HL-60 (cell line): ENCODE results near the gene TMIE.

Source experiments
- DNase-seq, 2 experiments: peaks; one replicate each; pipeline ENCODE4 v3.0.0-alpha.2; 2010 to 2020; ENCODE audit warnings: low read depth in 1 of 2, low spot score in 1 of 2
- H3K27ac ChIP-seq: fragments of 250-450 bp; sonication (Bioruptor Pico); replicated peaks from 2 replicates; pipeline ENCODE4 v1.5.1; 2020; ENCODE audit warnings: mild to moderate bottlenecking, moderate library complexity
- H3K27me3 ChIP-seq: fragments of 250-450 bp; sonication (Bioruptor Pico); 2 replicates; pipeline ENCODE4 v1.5.1; 2021; ENCODE audit warnings: mild to moderate bottlenecking, moderate library complexity; ENCODE audit not compliant: insufficient read depth, poor library complexity, severe bottlenecking
- H3K4me3 ChIP-seq: replicated peaks from 2 replicates; pipeline ENCODE4 v1.5.1; 2011; ENCODE audit warnings: mild to moderate bottlenecking, control low read depth, low read length; ENCODE audit not compliant: insufficient read depth
- GABPA ChIP-seq: IDR thresholded peaks from 2 replicates; pipeline ENCODE4 v1.6.1; 2012; ENCODE audit warnings: low read depth
- POLR2AphosphoS5 ChIP-seq: IDR thresholded peaks from 2 replicates; pipeline ENCODE4 v1.6.1; 2012; ENCODE audit warnings: low read depth
- SPI1 ChIP-seq: IDR thresholded peaks from 2 replicates; pipeline ENCODE4 v1.6.1; 2012; ENCODE audit warnings: low read depth, mild to moderate bottlenecking, borderline replicate concordance
- TF ChIP-seq, protein P1 (sequence below): IDR thresholded peaks from one replicate; pipeline ENCODE4 v1.5.1; 2011; ENCODE audit warnings: low read length, control low read depth, inconsistent platforms; ENCODE audit not compliant: insufficient read depth
- TF ChIP-seq, protein P2 (sequence below): IDR thresholded peaks from 2 replicates; pipeline ENCODE4 v1.6.1; 2012; ENCODE audit warnings: low read depth; ENCODE audit not compliant: insufficient replicate concordance

The TMIE gene

DNA sequence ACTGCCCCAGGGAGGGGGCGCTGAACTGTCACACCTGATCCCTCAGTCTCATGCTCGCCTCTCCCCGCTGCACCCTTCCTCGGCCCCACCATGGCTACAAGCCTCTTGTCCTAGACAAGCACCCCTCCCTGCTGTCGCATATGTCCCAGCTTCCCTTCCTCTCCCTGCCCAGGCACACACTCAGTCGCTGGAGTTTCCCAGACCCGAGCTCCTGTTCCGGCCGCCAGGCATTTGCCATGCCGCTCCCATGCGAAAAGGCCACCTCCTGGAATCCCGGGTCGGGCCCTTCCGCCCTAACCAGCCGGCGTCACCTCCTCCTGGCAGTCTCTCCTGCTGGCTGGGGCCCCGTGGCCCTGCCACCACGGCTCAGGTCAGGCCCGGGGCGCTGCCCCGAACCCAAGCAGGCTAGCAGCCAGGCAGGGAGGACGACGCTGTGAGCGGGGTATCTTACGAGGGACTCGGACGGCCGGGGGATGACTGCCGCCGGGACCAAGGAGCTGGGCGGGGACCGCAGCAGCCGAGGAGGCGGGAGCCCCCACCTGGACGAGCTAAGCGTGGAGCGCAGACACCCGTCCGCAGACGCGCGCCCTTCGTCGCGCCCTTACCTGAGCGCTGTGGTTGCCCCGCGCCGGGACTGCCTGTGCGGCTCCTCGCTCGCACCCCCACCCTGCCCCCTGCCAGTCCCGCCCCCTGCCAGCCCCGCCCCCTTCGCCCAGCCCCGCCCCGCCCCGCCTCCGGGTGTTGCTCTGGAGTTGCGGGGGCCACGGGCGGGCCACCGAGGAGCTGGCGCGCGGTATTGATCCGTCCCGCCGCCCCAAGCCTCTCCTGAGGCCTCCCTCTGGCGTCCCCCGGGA is 7.9 kb upstream of the TMIE start, which contains the start of gene ALS2CL:
Gene ALS2CL, minus strand, starts transcription at position 642 of the 854 bp plus-strand sequence. CDS start 4,239 bp downstream, outside the sequence.
- H3K27me3 ChIP-seq: peaks cover 3% of the 10 kb centered on the region
- peak in 1 of 2 experiments; percentile 5 for DNase-seq
- no peak for TF ChIP-seq SPI1
- TF ChIP-seq, protein P1, sequence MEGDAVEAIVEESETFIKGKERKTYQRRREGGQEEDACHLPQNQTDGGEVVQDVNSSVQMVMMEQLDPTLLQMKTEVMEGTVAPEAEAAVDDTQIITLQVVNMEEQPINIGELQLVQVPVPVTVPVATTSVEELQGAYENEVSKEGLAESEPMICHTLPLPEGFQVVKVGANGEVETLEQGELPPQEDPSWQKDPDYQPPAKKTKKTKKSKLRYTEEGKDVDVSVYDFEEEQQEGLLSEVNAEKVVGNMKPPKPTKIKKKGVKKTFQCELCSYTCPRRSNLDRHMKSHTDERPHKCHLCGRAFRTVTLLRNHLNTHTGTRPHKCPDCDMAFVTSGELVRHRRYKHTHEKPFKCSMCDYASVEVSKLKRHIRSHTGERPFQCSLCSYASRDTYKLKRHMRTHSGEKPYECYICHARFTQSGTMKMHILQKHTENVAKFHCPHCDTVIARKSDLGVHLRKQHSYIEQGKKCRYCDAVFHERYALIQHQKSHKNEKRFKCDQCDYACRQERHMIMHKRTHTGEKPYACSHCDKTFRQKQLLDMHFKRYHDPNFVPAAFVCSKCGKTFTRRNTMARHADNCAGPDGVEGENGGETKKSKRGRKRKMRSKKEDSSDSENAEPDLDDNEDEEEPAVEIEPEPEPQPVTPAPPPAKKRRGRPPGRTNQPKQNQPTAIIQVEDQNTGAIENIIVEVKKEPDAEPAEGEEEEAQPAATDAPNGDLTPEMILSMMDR: no peak
- TF ChIP-seq, protein P2, sequence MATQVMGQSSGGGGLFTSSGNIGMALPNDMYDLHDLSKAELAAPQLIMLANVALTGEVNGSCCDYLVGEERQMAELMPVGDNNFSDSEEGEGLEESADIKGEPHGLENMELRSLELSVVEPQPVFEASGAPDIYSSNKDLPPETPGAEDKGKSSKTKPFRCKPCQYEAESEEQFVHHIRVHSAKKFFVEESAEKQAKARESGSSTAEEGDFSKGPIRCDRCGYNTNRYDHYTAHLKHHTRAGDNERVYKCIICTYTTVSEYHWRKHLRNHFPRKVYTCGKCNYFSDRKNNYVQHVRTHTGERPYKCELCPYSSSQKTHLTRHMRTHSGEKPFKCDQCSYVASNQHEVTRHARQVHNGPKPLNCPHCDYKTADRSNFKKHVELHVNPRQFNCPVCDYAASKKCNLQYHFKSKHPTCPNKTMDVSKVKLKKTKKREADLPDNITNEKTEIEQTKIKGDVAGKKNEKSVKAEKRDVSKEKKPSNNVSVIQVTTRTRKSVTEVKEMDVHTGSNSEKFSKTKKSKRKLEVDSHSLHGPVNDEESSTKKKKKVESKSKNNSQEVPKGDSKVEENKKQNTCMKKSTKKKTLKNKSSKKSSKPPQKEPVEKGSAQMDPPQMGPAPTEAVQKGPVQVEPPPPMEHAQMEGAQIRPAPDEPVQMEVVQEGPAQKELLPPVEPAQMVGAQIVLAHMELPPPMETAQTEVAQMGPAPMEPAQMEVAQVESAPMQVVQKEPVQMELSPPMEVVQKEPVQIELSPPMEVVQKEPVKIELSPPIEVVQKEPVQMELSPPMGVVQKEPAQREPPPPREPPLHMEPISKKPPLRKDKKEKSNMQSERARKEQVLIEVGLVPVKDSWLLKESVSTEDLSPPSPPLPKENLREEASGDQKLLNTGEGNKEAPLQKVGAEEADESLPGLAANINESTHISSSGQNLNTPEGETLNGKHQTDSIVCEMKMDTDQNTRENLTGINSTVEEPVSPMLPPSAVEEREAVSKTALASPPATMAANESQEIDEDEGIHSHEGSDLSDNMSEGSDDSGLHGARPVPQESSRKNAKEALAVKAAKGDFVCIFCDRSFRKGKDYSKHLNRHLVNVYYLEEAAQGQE: no peak
- TF ChIP-seq POLR2AphosphoS5: no peak
- no peak for TF ChIP-seq GABPA
- H3K4me3 ChIP-seq: peak within 1 kb of the TSS; percentile 23
- no peak within 1 kb of the TSS for H3K27ac ChIP-seq

DNA sequence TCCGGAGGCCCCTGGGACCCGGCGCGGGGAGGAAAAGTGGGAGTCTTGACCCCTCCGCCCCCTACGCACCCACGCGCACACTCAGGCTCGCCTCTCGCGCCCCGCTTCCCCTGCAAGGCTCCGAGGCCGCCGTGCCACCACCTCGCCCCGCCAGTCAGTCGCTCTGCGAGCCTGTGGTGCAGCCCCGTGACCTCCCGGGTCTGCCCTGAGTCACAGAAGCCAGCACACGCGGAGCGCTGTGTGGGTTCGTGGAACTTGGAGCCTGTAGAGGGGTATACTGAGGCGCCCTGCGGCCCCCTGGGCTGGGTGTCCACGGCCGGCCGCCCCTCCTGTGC is 7.3 kb upstream of the TMIE start:
- no peak overlapping the region for H3K4me3 ChIP-seq
- TF ChIP-seq POLR2AphosphoS5: no peak
- no peak for TF ChIP-seq GABPA
- TF ChIP-seq, protein P2: no peak
- TF ChIP-seq SPI1: no peak
- TF ChIP-seq, protein P1: no peak

DNA sequence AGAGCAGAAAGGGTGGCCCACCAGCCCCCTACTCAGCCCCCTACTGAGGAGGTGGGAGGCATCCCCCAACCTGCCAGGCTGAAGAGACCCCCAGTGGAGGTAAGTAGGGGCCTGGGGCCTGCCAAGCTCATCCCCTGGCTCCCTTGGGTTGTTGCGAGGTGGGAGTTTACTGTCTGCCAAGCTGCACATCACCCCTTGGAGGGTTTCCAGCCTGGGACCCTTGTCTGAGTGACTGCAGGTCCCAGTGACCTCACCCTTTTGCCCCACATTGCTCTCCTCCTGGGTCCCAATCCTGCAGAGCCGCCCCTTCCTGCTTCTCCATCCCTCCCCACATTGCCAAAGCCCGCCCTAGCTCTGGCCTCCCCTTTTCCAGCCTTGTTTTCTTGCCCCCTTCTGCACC is 6.7 kb upstream of the TMIE start:
- TF ChIP-seq POLR2AphosphoS5 (no peak), SPI1 (no peak), GABPA (no peak)
- TF ChIP-seq, protein P1: no peak
- TF ChIP-seq, protein P2: no peak
- Histone ChIP-seq H3K4me3 (no peak overlapping the region), H3K27me3 (peaks cover 3% of the 10 kb centered on the region), H3K27ac (no peak overlapping the region)
- DNase-seq: no peak

More for the DNA sequence above, 7.3 kb upstream of the TMIE start:
- no peak overlapping the region for H3K27ac ChIP-seq
- H3K27me3 ChIP-seq: peaks cover 3% of the 10 kb centered on the region
- no peak for DNase-seq
